GM12875 (cell line): ENCODE results near the gene CRYGA.

ENCODE experiments used
- H3K4me3 ChIP-seq: one replicate; pipeline ENCODE4 v1.5.1; 2011; ENCODE audit warnings: low read depth, low read length, control low read depth
- TF ChIP-seq, protein P1 (sequence below): IDR thresholded peaks from 2 replicates; pipeline ENCODE4 v1.5.1; 2011; ENCODE audit warnings: low read depth, mild to moderate bottlenecking, control low read depth, inconsistent platforms, low read length, moderate library complexity, borderline replicate concordance; ENCODE audit not compliant: insufficient read depth

The CRYGA gene

DNA sequence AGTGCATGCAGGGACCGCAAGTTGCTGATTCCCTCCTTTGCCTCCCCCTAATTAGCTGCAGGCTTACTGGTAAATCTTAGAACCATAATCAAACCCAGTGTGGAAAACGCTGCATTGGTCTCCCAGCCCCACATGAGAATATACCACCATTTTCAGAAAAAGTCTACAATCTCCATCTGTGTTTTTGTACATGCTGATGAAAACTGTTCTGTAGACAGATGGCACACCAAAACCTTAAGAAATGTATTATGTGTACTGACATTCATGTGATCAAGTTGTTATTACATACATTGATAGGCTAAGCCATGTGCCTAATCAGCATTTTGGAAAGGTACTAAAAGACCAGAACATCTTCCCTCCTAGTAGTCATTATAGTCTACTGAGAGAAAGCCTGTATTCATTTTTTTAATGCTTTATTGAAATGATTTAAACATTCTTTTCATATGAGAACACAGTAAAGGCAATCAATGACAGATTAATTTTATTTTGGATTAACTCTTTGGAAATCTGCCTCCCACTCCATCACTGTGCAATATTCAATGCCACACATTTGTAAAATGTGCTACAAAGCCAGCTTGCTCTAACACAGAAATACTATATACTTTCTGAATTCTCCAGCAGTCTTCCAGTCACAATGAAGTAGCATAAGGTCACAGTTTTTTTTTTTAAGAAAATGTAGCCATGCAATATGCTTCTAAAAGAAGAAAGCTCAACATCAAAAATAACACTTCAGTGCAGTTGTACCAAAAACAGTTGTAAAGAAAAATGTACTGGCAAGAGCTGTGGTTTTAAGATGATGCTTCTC is 1.8 kb upstream of the CRYGA start:
- H3K4me3 ChIP-seq, result no peak overlapping the region
- TF ChIP-seq, protein P1, sequence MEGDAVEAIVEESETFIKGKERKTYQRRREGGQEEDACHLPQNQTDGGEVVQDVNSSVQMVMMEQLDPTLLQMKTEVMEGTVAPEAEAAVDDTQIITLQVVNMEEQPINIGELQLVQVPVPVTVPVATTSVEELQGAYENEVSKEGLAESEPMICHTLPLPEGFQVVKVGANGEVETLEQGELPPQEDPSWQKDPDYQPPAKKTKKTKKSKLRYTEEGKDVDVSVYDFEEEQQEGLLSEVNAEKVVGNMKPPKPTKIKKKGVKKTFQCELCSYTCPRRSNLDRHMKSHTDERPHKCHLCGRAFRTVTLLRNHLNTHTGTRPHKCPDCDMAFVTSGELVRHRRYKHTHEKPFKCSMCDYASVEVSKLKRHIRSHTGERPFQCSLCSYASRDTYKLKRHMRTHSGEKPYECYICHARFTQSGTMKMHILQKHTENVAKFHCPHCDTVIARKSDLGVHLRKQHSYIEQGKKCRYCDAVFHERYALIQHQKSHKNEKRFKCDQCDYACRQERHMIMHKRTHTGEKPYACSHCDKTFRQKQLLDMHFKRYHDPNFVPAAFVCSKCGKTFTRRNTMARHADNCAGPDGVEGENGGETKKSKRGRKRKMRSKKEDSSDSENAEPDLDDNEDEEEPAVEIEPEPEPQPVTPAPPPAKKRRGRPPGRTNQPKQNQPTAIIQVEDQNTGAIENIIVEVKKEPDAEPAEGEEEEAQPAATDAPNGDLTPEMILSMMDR, result no peak

DNA sequence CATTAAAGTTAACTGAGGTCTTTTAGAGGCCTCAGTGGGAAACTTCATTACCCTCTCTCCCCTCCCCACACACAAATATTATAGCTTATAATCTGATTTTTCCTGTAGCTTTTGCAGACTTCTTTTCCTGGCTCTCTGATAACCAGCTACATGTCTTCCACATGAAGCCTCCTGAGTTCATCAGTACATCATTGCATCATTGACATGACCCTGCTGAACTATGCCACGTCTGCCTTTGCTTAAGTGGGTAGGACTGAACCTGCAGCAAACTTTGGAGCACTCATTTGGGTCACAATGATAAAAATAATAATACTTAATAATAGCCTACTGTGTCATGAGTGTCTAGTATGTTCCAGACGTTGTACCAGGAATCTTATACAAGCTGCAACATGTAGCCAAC is 7.0 kb downstream of the CRYGA start:
- TF ChIP-seq, protein P1, result no peak
- no peak overlapping the region for H3K4me3 ChIP-seq

DNA sequence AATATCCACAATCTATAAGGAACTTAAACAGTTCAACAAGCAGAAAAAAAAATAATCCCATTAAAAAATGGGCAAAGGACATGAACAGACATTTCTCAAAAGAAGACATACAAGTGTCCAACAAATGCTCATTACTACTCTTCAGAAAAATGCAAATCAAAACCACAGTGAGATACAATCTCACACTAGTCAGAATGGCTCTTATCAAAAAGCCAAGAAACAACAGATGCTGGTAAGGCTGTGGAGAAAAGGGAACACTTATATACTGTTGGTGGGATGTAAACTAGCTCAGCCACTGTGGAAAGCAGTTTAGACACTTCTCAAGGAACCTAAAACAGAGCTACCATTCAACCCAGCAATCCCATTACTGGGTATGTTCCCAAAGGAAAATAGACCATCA is 10.2 kb downstream of the CRYGA start:
- H3K4me3 ChIP-seq, result no peak overlapping the region
- TF ChIP-seq, protein P1, result no peak

DNA sequence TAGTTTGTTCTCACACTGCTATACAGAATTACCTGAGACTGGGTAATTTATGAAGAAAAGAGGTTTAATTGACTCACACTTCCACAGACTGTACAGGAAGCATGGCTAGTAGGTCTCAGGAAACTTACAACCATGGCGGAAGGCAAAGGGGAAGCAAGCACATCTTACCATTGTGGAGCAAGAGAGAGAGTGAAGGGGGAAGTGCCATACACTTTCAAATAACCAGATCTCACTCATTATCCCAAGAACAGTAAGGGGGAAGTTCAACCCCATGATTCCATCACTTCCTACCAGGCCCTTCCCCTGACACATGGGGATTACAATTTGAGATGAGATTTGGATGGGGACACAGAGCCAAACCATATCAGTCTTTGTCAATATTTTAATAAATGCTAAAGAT is 12.4 kb downstream of the CRYGA start:
- TF ChIP-seq, protein P1, result no peak
- H3K4me3 ChIP-seq, result no peak overlapping the region

DNA sequence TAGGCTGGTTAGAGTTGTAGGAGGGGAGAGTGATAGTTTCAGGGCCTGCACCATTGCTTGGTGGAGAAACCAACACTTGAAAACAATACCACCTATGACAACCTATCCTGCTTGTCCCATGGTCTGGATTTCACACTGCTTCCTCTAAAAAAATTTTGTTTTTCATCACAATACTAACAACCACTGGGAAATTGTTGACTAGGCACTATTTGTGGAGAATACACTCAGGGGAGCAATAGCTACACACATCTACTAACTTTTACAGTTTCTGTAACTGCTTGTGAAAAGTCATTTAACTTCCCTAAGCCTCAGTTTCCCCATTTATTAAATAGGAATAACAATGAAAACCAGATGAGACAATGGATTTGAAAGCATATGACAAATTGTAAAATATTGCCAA is 13.3 kb downstream of the CRYGA start:
- TF ChIP-seq, protein P1, result no peak
- no peak overlapping the region for H3K4me3 ChIP-seq

DNA sequence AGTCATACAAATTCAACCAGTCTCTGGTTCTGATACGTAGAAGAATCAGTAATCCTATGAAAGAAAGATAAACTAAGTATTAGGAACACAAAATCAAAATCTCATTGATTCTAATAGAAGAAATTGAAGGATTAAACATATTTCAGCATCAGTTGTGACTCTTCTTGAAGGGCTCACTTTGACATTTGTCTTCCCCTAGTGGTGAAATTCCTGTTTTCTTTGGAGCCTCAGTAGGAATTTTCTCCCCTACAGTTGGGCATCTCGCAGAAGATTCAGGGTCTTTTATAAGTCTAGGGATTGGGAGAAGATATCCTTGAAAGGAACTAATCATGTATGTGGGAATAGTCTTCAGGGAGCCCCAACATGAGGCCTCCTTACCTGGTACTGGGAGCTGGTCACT is 14.6 kb downstream of the CRYGA start:
- no peak overlapping the region for H3K4me3 ChIP-seq
- TF ChIP-seq, protein P1, result no peak

DNA sequence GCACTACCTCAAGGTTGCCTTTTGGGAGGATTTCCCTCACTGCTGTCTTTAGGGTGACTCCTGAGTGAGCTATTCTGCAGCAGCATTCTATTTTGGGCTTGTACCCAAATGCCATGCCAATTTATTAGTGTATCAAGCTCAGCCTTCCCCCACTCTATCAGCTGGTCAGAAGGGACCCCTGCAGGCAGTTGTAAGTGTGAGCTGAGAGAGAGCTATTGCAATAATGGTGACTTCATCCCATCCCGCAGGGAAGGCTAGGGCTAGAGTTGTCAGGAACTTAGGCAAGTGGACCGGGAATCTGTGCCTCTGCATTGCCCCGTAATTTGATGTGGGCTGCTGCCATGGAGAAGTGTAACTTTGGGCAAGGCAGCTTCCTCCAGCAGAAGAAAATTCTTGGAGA is 15.6 kb downstream of the CRYGA start:
- no peak overlapping the region for H3K4me3 ChIP-seq
- TF ChIP-seq, protein P1, result no peak
